ENCODE results near the gene PLB1.

PLB1 gene

GRCh38 chr2:28582595-28582994 lies 86.7 kb downstream of the PLB1 start:
- H2BK15ac ChIP-seq (ENCODE audit: low read depth, poor library complexity, severe bottlenecking), result peak overlapping the region; percentile 98
- H3K4me1 ChIP-seq (ENCODE audit: control insufficient read depth, insufficient read depth, low read depth, low read length), result peaks cover 25% of the 10 kb centered on the region
- no peak overlapping the region for H3K9ac ChIP-seq (ENCODE audit: low read length)
- H2BK120ac ChIP-seq (ENCODE audit: low read depth, low read length), result peak overlapping the region; percentile 76
- no peak overlapping the region for H3K23ac ChIP-seq (ENCODE audit: low read length in 2 of 2)
- H3K36me3 ChIP-seq (ENCODE audit: control insufficient read depth in 1 of 2, insufficient read depth in 2 of 2, low read depth in 1 of 2, low read length in 2 of 2), result no peaks in the 10 kb centered on the region
- peak overlapping the region; percentile 86 for H4K91ac ChIP-seq (ENCODE audit: low read length)
- H2AFZ ChIP-seq (ENCODE audit: low read depth, low read length), result no peak overlapping the region
- peaks cover under 1% of the 10 kb centered on the region for H3K79me1 ChIP-seq (replicated peaks; ENCODE audit: low read length, poor library complexity, severe bottlenecking)
- no peak overlapping the region for H3K4me2 ChIP-seq (ENCODE audit: low read length, poor library complexity, severe bottlenecking)
- H4K8ac ChIP-seq (ENCODE audit: low read length), result peak overlapping the region; percentile 66
- peak overlapping the region; percentile 62 to 90 for H3K18ac ChIP-seq (ENCODE audit: low read depth in 1 of 2, low read length in 2 of 2)
- H3K14ac ChIP-seq (ENCODE audit: low read length in 2 of 2), result no peak overlapping the region
- peak overlapping the region; percentile 90 for H2AK5ac ChIP-seq (ENCODE audit: low read length, severe bottlenecking)
- no peak for DNase-seq
- peak overlapping the region; percentile 3 for H3K27ac ChIP-seq (ENCODE audit: low read length, poor library complexity, severe bottlenecking)
- H3K4me3 ChIP-seq (ENCODE audit: insufficient read depth in 1 of 2, low read depth in 1 of 2, low read length in 2 of 2), result no peak overlapping the region
- H3K9me3 ChIP-seq (ENCODE audit: control insufficient read depth, low read length), result no peaks in the 10 kb centered on the region
- WGBS, result 94% methylated on average over 5 of the region's 5 CpGs
- peak overlapping the region; percentile 14 to 78 for H3K4ac ChIP-seq (ENCODE audit: low read depth in 1 of 2, low read length in 2 of 2)
- no peak overlapping the region for H2BK5ac ChIP-seq (ENCODE audit: low read depth, low read length, poor library complexity, severe bottlenecking)
- no peaks in the 10 kb centered on the region for H3K27me3 ChIP-seq (ENCODE audit: control insufficient read depth in 1 of 2, insufficient read depth in 1 of 2, low read length in 2 of 2)
- H2BK12ac ChIP-seq (ENCODE audit: low read length in 2 of 2), result peak overlapping the region; percentile 94 to 96

GRCh38 chr2:28583899-28584553 lies 88.2 kb downstream of the PLB1 start:
- no peak overlapping the region for H3K4me2 ChIP-seq (ENCODE audit: low read length, poor library complexity, severe bottlenecking)
- H2BK15ac ChIP-seq (ENCODE audit: low read depth, poor library complexity, severe bottlenecking), result no peak overlapping the region
- peak overlapping the region; percentile 28 for H4K91ac ChIP-seq (ENCODE audit: low read length)
- peak overlapping the region; percentile 84 for H3K9ac ChIP-seq (ENCODE audit: low read length)
- WGBS, result 0% methylated on average over 10 of the region's 10 CpGs
- H2AFZ ChIP-seq (ENCODE audit: low read depth, low read length), result peak overlapping the region; percentile 58
- H3K27me3 ChIP-seq (ENCODE audit: control insufficient read depth in 1 of 2, insufficient read depth in 1 of 2, low read length in 2 of 2), result no peaks in the 10 kb centered on the region
- H3K36me3 ChIP-seq (ENCODE audit: control insufficient read depth in 1 of 2, insufficient read depth in 2 of 2, low read depth in 1 of 2, low read length in 2 of 2), result no peaks in the 10 kb centered on the region
- H3K14ac ChIP-seq (ENCODE audit: low read length in 2 of 2), result no peak overlapping the region
- peak overlapping the region in 1 of 2 experiments; percentile 62 for H3K4me3 ChIP-seq (ENCODE audit: insufficient read depth in 1 of 2, low read depth in 1 of 2, low read length in 2 of 2)
- no peak overlapping the region for H3K23ac ChIP-seq (ENCODE audit: low read length in 2 of 2)
- no peaks in the 10 kb centered on the region for H3K9me3 ChIP-seq (ENCODE audit: control insufficient read depth, low read length)
- H4K8ac ChIP-seq (ENCODE audit: low read length), result no peak overlapping the region
- peaks cover 2% of the 10 kb centered on the region for H3K79me1 ChIP-seq (replicated peaks; ENCODE audit: low read length, poor library complexity, severe bottlenecking)
- H2AK5ac ChIP-seq (ENCODE audit: low read length, severe bottlenecking), result no peak overlapping the region
- peak overlapping the region; percentile 86 for H3K27ac ChIP-seq (ENCODE audit: low read length, poor library complexity, severe bottlenecking)
- peaks cover 33% of the 10 kb centered on the region for H3K4me1 ChIP-seq (ENCODE audit: control insufficient read depth, insufficient read depth, low read depth, low read length)
- H2BK5ac ChIP-seq (ENCODE audit: low read depth, low read length, poor library complexity, severe bottlenecking), result no peak overlapping the region
- peak overlapping the region; percentile 78 for H2BK120ac ChIP-seq (ENCODE audit: low read depth, low read length)
- peak overlapping the region; percentile 68 to 91 for H3K4ac ChIP-seq (ENCODE audit: low read depth in 1 of 2, low read length in 2 of 2)
- peak; percentile 98 for DNase-seq
- peak overlapping the region; percentile 85 to 99 for H3K18ac ChIP-seq (ENCODE audit: low read depth in 1 of 2, low read length in 2 of 2)
- peak overlapping the region; percentile 87 to 97 for H2BK12ac ChIP-seq (ENCODE audit: low read length in 2 of 2)

GRCh38 chr2:28586867-28587266 lies 91.0 kb downstream of the PLB1 start:
- Histone ChIP-seq H3K4me1 (ENCODE audit: control insufficient read depth, insufficient read depth, low read depth, low read length) (peaks cover 36% of the 10 kb centered on the region), H2BK5ac (ENCODE audit: low read depth, low read length, poor library complexity, severe bottlenecking) (no peak overlapping the region), H4K8ac (ENCODE audit: low read length) (no peak overlapping the region), H3K4ac (ENCODE audit: low read depth in 1 of 2, low read length in 2 of 2) (no peak overlapping the region), H3K18ac (ENCODE audit: low read depth in 1 of 2, low read length in 2 of 2) (no peak overlapping the region), H2BK15ac (ENCODE audit: low read depth, poor library complexity, severe bottlenecking) (no peak overlapping the region), H3K23ac (ENCODE audit: low read length in 2 of 2) (no peak overlapping the region), H2AK5ac (ENCODE audit: low read length, severe bottlenecking) (no peak overlapping the region), H3K27ac (ENCODE audit: low read length, poor library complexity, severe bottlenecking) (no peak overlapping the region), H2BK120ac (ENCODE audit: low read depth, low read length) (no peak overlapping the region), H3K36me3 (ENCODE audit: control insufficient read depth in 1 of 2, insufficient read depth in 2 of 2, low read depth in 1 of 2, low read length in 2 of 2) (no peaks in the 10 kb centered on the region), H3K79me1 (replicated peaks; ENCODE audit: low read length, poor library complexity, severe bottlenecking) (peaks cover 2% of the 10 kb centered on the region), H3K14ac (ENCODE audit: low read length in 2 of 2) (no peak overlapping the region), H3K9me3 (ENCODE audit: control insufficient read depth, low read length) (no peaks in the 10 kb centered on the region), H2BK12ac (ENCODE audit: low read length in 2 of 2) (peak overlapping the region in 1 of 2 experiments; percentile 90), H3K9ac (ENCODE audit: low read length) (no peak overlapping the region), H3K4me2 (ENCODE audit: low read length, poor library complexity, severe bottlenecking) (no peak overlapping the region), H3K4me3 (ENCODE audit: insufficient read depth in 1 of 2, low read depth in 1 of 2, low read length in 2 of 2) (no peak overlapping the region), H2AFZ (ENCODE audit: low read depth, low read length) (no peak overlapping the region), H3K27me3 (ENCODE audit: control insufficient read depth in 1 of 2, insufficient read depth in 1 of 2, low read length in 2 of 2) (no peaks in the 10 kb centered on the region), H4K91ac (ENCODE audit: low read length) (no peak overlapping the region)
- no peak for DNase-seq
- 98% methylated on average over 7 of the region's 7 CpGs for WGBS

- H3K4ac ChIP-seq (ENCODE audit: low read depth in 1 of 2, low read length in 2 of 2), result peak overlapping the region in 1 of 2 experiments; percentile 6
- no peak overlapping the region for H2BK120ac ChIP-seq (ENCODE audit: low read depth, low read length)
- no peak overlapping the region for H3K23ac ChIP-seq (ENCODE audit: low read length in 2 of 2)
- no peaks in the 10 kb centered on the region for H3K9me3 ChIP-seq (ENCODE audit: control insufficient read depth, low read length)
- H3K4me3 ChIP-seq (ENCODE audit: insufficient read depth in 1 of 2, low read depth in 1 of 2, low read length in 2 of 2), result no peak overlapping the region
- H4K91ac ChIP-seq (ENCODE audit: low read length), result peak overlapping the region; percentile 20
- H3K27me3 ChIP-seq (ENCODE audit: control insufficient read depth in 1 of 2, insufficient read depth in 1 of 2, low read length in 2 of 2), result no peaks in the 10 kb centered on the region
- H3K36me3 ChIP-seq (ENCODE audit: control insufficient read depth in 1 of 2, insufficient read depth in 2 of 2, low read depth in 1 of 2, low read length in 2 of 2), result no peaks in the 10 kb centered on the region
- 90% methylated on average over 15 of the region's 15 CpGs for WGBS
- no peak overlapping the region for H2BK5ac ChIP-seq (ENCODE audit: low read depth, low read length, poor library complexity, severe bottlenecking)
- no peak overlapping the region for H2AFZ ChIP-seq (ENCODE audit: low read depth, low read length)
- peaks cover 37% of the 10 kb centered on the region for H3K4me1 ChIP-seq (ENCODE audit: control insufficient read depth, insufficient read depth, low read depth, low read length)
- no peak overlapping the region for H3K4me2 ChIP-seq (ENCODE audit: low read length, poor library complexity, severe bottlenecking)
- peak overlapping the region in 1 of 2 experiments; percentile 23 for H3K14ac ChIP-seq (ENCODE audit: low read length in 2 of 2)
- H3K18ac ChIP-seq (ENCODE audit: low read depth in 1 of 2, low read length in 2 of 2), result peak overlapping the region; percentile 1 to 40
- peak overlapping the region; percentile 66 for H4K8ac ChIP-seq (ENCODE audit: low read length)
- H2BK12ac ChIP-seq (ENCODE audit: low read length in 2 of 2), result peak overlapping the region in 1 of 2 experiments; percentile 75
- no peak overlapping the region for H2BK15ac ChIP-seq (ENCODE audit: low read depth, poor library complexity, severe bottlenecking)
- H3K27ac ChIP-seq (ENCODE audit: low read length, poor library complexity, severe bottlenecking), result no peak overlapping the region
- peaks cover 2% of the 10 kb centered on the region for H3K79me1 ChIP-seq (replicated peaks; ENCODE audit: low read length, poor library complexity, severe bottlenecking)
- no peak overlapping the region for H3K9ac ChIP-seq (ENCODE audit: low read length)
- DNase-seq, result peak; percentile 39
- H2AK5ac ChIP-seq (ENCODE audit: low read length, severe bottlenecking), result peak overlapping the region; percentile 1
Measured at GRCh38 chr2:28587526-28588291, 91.8 kb downstream of the PLB1 start.
